Measurements from ENCODE around the gene BOD1L2.

BOD1L2 gene

DNA sequence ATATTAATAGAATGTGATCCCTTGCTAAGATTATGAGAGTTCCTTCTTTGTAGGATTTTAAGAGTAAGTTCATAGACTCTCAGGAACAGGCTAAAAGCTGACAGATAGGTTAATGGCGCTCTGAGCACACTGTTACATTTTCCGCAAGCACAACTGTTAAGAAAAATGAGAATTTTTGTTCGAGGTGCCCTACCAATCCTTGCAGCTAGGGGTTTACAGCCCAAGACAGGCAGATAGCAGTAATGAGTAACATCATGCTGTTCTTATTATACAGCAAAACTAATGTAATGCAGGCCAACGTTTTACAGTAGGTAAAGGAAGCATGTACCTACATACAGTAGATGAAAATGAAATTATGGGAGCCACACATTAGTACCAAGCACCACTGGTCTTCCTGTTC lies 11.2 kb upstream of the BOD1L2 start:
- Histone ChIP-seq H3K27ac (ENCODE audit: low read length) (no peak overlapping the region), H4K20me1 (ENCODE audit: insufficient read depth, low read length) (no peaks in the 10 kb centered on the region), H3K4me3 (ENCODE audit: low read length) (no peak overlapping the region), H3K27me3 (ENCODE audit: low read depth, low read length) (no peaks in the 10 kb centered on the region), H3K36me3 (replicated peaks; ENCODE audit: low read depth, low read length) (no peaks in the 10 kb centered on the region), H3K4me1 (ENCODE audit: low read length) (peaks cover 23% of the 10 kb centered on the region), H3K4me2 (ENCODE audit: low read length) (no peak overlapping the region), H3K9ac (ENCODE audit: low read length) (no peak overlapping the region), H2AFZ (ENCODE audit: low read depth, low read length) (no peak overlapping the region), H3K79me2 (ENCODE audit: low read length) (no peaks in the 10 kb centered on the region), H3K9me3 (ENCODE audit: insufficient read depth, low read length) (0 out of 2 replicates have a peak, but pooled peaks cover 9% of the 10 kb centered on the region)
- no peak for TF ChIP-seq EZH2phosphoT487 (IDR thresholded peaks at IDR 0.05; ENCODE audit: low read depth)
- TF ChIP-seq, protein P1, sequence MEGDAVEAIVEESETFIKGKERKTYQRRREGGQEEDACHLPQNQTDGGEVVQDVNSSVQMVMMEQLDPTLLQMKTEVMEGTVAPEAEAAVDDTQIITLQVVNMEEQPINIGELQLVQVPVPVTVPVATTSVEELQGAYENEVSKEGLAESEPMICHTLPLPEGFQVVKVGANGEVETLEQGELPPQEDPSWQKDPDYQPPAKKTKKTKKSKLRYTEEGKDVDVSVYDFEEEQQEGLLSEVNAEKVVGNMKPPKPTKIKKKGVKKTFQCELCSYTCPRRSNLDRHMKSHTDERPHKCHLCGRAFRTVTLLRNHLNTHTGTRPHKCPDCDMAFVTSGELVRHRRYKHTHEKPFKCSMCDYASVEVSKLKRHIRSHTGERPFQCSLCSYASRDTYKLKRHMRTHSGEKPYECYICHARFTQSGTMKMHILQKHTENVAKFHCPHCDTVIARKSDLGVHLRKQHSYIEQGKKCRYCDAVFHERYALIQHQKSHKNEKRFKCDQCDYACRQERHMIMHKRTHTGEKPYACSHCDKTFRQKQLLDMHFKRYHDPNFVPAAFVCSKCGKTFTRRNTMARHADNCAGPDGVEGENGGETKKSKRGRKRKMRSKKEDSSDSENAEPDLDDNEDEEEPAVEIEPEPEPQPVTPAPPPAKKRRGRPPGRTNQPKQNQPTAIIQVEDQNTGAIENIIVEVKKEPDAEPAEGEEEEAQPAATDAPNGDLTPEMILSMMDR (IDR thresholded peaks at IDR 0.05; ENCODE audit: low read depth, low read length): no peak

DNA sequence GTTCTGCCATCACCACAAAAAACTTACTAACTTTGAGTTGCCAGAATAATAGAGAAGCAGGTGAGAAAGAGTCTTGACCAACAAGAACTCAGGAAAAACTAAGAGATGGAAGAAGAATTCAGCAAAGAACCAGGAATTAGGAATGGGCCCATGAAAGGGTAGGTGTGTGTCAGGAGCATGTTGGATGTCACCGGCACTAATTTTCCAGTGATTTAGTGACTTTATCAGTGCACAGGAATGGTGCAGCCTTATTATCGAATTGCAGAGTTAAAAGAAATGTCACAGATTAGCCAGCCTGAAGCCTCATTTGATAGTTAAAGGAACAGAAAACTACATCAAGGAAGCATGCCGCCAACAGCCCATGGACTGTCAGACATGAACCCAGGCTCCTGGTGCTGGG lies 9.0 kb upstream of the BOD1L2 start:
- H3K36me3 ChIP-seq (replicated peaks; ENCODE audit: low read depth, low read length): no peaks in the 10 kb centered on the region
- 0 out of 2 replicates have a peak, but pooled peaks cover 9% of the 10 kb centered on the region for H3K9me3 ChIP-seq (ENCODE audit: insufficient read depth, low read length)
- no peak overlapping the region for H3K4me2 ChIP-seq (ENCODE audit: low read length)
- no peaks in the 10 kb centered on the region for H4K20me1 ChIP-seq (ENCODE audit: insufficient read depth, low read length)
- H3K79me2 ChIP-seq (ENCODE audit: low read length): no peaks in the 10 kb centered on the region
- no peak overlapping the region for H3K9ac ChIP-seq (ENCODE audit: low read length)
- no peak for TF ChIP-seq EZH2phosphoT487 (IDR thresholded peaks at IDR 0.05; ENCODE audit: low read depth)
- TF ChIP-seq, protein P1 (IDR thresholded peaks at IDR 0.05; ENCODE audit: low read depth, low read length): no peak
- peaks cover 1% of the 10 kb centered on the region; the same call in 1 of the 2 replicates for H3K4me1 ChIP-seq (ENCODE audit: low read length)
- H2AFZ ChIP-seq (ENCODE audit: low read depth, low read length): no peak overlapping the region
- H3K27me3 ChIP-seq (ENCODE audit: low read depth, low read length): peaks cover 6% of the 10 kb centered on the region; the same call in 1 of the 2 replicates
- no peak overlapping the region for H3K27ac ChIP-seq (ENCODE audit: low read length)
- H3K4me3 ChIP-seq (ENCODE audit: low read length): no peak overlapping the region

GRCh38 chr18:57141208-57142129 lies 5.4 kb upstream of the BOD1L2 start:
- peaks cover 42% of the 10 kb centered on the region for H3K27me3 ChIP-seq (ENCODE audit: low read depth, low read length)
- H3K9ac ChIP-seq (ENCODE audit: low read length): no peak overlapping the region
- H3K36me3 ChIP-seq (replicated peaks; ENCODE audit: low read depth, low read length): no peaks in the 10 kb centered on the region
- H3K9me3 ChIP-seq (ENCODE audit: insufficient read depth, low read length): 0 out of 2 replicates have a peak, but pooled peaks cover 1% of the 10 kb centered on the region
- no peaks in the 10 kb centered on the region for H4K20me1 ChIP-seq (ENCODE audit: insufficient read depth, low read length)
- no peak for TF ChIP-seq EZH2phosphoT487 (IDR thresholded peaks at IDR 0.05; ENCODE audit: low read depth)
- TF ChIP-seq, protein P1 (IDR thresholded peaks at IDR 0.05; ENCODE audit: low read depth, low read length): no peak
- no peak overlapping the region for H2AFZ ChIP-seq (ENCODE audit: low read depth, low read length)
- no peak overlapping the region for H3K4me2 ChIP-seq (ENCODE audit: low read length)
- no peak overlapping the region for H3K4me3 ChIP-seq (ENCODE audit: low read length)
- no peak overlapping the region for H3K27ac ChIP-seq (ENCODE audit: low read length)
- H3K79me2 ChIP-seq (ENCODE audit: low read length): no peaks in the 10 kb centered on the region
- no peaks in the 10 kb centered on the region for H3K4me1 ChIP-seq (ENCODE audit: low read length)

DNA sequence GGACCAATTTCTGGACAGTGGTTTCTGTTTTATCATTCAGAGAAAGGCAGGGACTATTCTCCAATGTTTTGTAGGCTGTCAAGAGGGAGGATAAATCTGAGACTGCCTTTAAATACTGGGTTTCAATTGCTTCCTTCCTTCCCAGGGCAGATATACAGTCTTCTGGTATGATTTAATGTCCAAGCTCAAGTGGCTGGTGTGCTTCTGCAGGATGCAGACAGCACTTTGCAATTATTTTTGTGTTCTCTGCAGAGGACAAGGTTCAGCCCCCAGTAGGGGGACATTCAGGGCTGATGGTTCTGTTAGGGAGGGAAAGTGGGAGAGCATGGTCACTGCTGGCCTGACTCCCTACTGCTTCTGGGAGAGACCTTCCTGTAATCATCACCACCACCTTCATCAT lies 4.6 kb upstream of the BOD1L2 start:
- Histone ChIP-seq H3K9me3 (ENCODE audit: insufficient read depth, low read length) (no peaks in the 10 kb centered on the region), H3K36me3 (replicated peaks; ENCODE audit: low read depth, low read length) (no peaks in the 10 kb centered on the region), H3K4me2 (ENCODE audit: low read length) (no peak overlapping the region), H2AFZ (ENCODE audit: low read depth, low read length) (no peak overlapping the region), H3K9ac (ENCODE audit: low read length) (no peak overlapping the region), H3K4me1 (ENCODE audit: low read length) (no peaks in the 10 kb centered on the region), H4K20me1 (ENCODE audit: insufficient read depth, low read length) (no peaks in the 10 kb centered on the region), H3K27ac (ENCODE audit: low read length) (no peak overlapping the region), H3K27me3 (ENCODE audit: low read depth, low read length) (peaks cover 46% of the 10 kb centered on the region), H3K4me3 (ENCODE audit: low read length) (no peak overlapping the region), H3K79me2 (ENCODE audit: low read length) (no peaks in the 10 kb centered on the region)
- TF ChIP-seq EZH2phosphoT487 (IDR thresholded peaks at IDR 0.05; ENCODE audit: low read depth): no peak
- TF ChIP-seq, protein P1 (IDR thresholded peaks at IDR 0.05; ENCODE audit: low read depth, low read length): no peak
